ENCODE measurements around the gene BRSK1. TPM values are rescaled to one million over a fixed set of nuclear protein-coding genes. Genes with fewer than 3 reads are reported as not detected.
A peak's percentile ranks its signal among the peaks of the same experiment; 100 is the strongest.

The BRSK1 gene
- total and polyA plus RNA-seq, 2 of the 13 experiments (the other 11 are each of a cell fraction or from before 2014, with no cell fraction given), result 0.18 to 1.2 TPM

GRCh38 chr19:55258828-55259539, 24.8 kb upstream of the BRSK1 start, which contains the start of gene PPP6R1 (continued):
- TF ChIP-seq SP2 (CRISPR knock-in tag; IDR thresholded peaks at IDR 0.05), result no peak
- TF ChIP-seq NR2F2 (IDR thresholded peaks at IDR 0.05; ENCODE audit: borderline replicate concordance, low read depth), result peak; percentile 38; the same call in 1 of the 2 replicates
- TF ChIP-seq, protein P1, sequence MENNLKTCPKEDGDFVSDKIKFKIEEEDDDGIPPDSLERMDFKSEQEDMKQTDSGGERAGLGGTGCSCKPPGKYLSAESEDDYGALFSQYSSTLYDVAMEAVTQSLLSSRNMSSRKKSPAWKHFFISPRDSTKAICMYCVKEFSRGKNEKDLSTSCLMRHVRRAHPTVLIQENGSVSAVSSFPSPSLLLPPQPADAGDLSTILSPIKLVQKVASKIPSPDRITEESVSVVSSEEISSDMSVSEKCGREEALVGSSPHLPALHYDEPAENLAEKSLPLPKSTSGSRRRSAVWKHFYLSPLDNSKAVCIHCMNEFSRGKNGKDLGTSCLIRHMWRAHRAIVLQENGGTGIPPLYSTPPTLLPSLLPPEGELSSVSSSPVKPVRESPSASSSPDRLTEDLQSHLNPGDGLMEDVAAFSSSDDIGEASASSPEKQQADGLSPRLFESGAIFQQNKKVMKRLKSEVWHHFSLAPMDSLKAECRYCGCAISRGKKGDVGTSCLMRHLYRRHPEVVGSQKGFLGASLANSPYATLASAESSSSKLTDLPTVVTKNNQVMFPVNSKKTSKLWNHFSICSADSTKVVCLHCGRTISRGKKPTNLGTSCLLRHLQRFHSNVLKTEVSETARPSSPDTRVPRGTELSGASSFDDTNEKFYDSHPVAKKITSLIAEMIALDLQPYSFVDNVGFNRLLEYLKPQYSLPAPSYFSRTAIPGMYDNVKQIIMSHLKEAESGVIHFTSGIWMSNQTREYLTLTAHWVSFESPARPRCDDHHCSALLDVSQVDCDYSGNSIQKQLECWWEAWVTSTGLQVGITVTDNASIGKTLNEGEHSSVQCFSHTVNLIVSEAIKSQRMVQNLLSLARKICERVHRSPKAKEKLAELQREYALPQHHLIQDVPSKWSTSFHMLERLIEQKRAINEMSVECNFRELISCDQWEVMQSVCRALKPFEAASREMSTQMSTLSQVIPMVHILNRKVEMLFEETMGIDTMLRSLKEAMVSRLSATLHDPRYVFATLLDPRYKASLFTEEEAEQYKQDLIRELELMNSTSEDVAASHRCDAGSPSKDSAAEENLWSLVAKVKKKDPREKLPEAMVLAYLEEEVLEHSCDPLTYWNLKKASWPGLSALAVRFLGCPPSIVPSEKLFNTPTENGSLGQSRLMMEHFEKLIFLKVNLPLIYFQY (CRISPR knock-in tag; IDR thresholded peaks at IDR 0.05; ENCODE audit: borderline replicate concordance), result no peak; the same call in none of the 2 replicates
- no peak for TF ChIP-seq HOXA9 (CRISPR knock-in tag; IDR thresholded peaks at IDR 0.05; ENCODE audit: borderline replicate concordance)
- TF ChIP-seq GATAD2A (CRISPR knock-in tag; IDR thresholded peaks at IDR 0.05), result peak; percentile 87
- peak; percentile 82 for TF ChIP-seq ZNF792 (CRISPR knock-in tag; IDR thresholded peaks at IDR 0.05)
- no peak for TF ChIP-seq ZNF570 (CRISPR knock-in tag; IDR thresholded peaks at IDR 0.05; ENCODE audit: borderline replicate concordance)
- no peak; the same call in 1 of the 2 replicates for TF ChIP-seq ZNF768 (CRISPR knock-in tag; IDR thresholded peaks at IDR 0.05)
- no peak for TF ChIP-seq ZNF510 (CRISPR knock-in tag; IDR thresholded peaks at IDR 0.05; ENCODE audit: low read depth)
- TF ChIP-seq, protein P2, sequence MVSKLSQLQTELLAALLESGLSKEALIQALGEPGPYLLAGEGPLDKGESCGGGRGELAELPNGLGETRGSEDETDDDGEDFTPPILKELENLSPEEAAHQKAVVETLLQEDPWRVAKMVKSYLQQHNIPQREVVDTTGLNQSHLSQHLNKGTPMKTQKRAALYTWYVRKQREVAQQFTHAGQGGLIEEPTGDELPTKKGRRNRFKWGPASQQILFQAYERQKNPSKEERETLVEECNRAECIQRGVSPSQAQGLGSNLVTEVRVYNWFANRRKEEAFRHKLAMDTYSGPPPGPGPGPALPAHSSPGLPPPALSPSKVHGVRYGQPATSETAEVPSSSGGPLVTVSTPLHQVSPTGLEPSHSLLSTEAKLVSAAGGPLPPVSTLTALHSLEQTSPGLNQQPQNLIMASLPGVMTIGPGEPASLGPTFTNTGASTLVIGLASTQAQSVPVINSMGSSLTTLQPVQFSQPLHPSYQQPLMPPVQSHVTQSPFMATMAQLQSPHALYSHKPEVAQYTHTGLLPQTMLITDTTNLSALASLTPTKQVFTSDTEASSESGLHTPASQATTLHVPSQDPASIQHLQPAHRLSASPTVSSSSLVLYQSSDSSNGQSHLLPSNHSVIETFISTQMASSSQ (IDR thresholded peaks at IDR 0.05; ENCODE audit: low read depth), result peak; percentile 63
- TF ChIP-seq, protein P2 (CRISPR knock-in tag; IDR thresholded peaks at IDR 0.05; ENCODE audit: borderline replicate concordance), result peak; percentile 75; the same call in 1 of the 2 replicates
- TF ChIP-seq TERF1 (CRISPR knock-in tag; IDR thresholded peaks at IDR 0.05), result no peak
- peak; percentile 93 for TF ChIP-seq POLR2G (IDR thresholded peaks at IDR 0.05; ENCODE audit: low read depth, low read length)
- peak; percentile 65; the same call in 1 of the 2 replicates for TF ChIP-seq SIX1 (CRISPR knock-in tag; IDR thresholded peaks at IDR 0.05; ENCODE audit: borderline replicate concordance)
- TF ChIP-seq SKIL (CRISPR knock-in tag; IDR thresholded peaks at IDR 0.05; ENCODE audit: borderline replicate concordance), result peak; percentile 86
- TF ChIP-seq RXRB (CRISPR knock-in tag; IDR thresholded peaks at IDR 0.05; ENCODE audit: borderline replicate concordance), result peak; percentile 91
- TF ChIP-seq ZNF451 (CRISPR knock-in tag; IDR thresholded peaks at IDR 0.05), result no peak
